OCI-LY7 (cell line): Measurements from ENCODE around the gene GSK3B. TPM values are rescaled to one million over a fixed set of nuclear protein-coding genes. Genes with fewer than 3 reads are reported as not detected.

Experiments used
- BruUV-seq: library from RNA; stranded (reverse); fragments of 400-500 nt; replicated peaks from 2 replicates; lab custom pipeline; 2021; lab: Mats Ljungman, UMichigan
- CTCF ChIA-PET: fragments of 300-600 bp; sonication (Branson Sonifier 250); formaldehyde crosslinking; loops from one replicate; lab custom pipeline; 2022; ENCODE audit warnings: antibody characterized with exemption; ENCODE audit not compliant: unreplicated experiment; lab: Charles Lee
- POLR2A ChIA-PET: fragments of 300-600 bp; sonication (Branson Sonifier 250); formaldehyde crosslinking; loops from one replicate; lab custom pipeline; 2022; ENCODE audit warnings: antibody characterized with exemption; lab: Charles Lee
- DNase-seq: peaks from one replicate; pipeline ENCODE4 v3.0.0-alpha.2; 2015; ENCODE audit warnings: low spot score
- H2AFZ ChIP-seq: fragments of 200-600 bp; sonication (generic), shearing (Covaris generic); 2 replicates; pipeline ENCODE4 v1.6.1; 2014; ENCODE audit warnings: mild to moderate bottlenecking, antibody characterized with exemption, low read length, moderate library complexity
- H3K27ac ChIP-seq: fragments of 200-600 bp; sonication (generic); 2 replicates; pipeline ENCODE4 v1.5.1; 2014; ENCODE audit warnings: mixed run types, low read depth, mild to moderate bottlenecking, moderate library complexity, low read length, inconsistent platforms; ENCODE audit not compliant: poor library complexity, severe bottlenecking
- H3K36me3 ChIP-seq: fragments of 200-600 bp; sonication (generic); 2 replicates; pipeline ENCODE4 v1.6.1; 2014; ENCODE audit warnings: mild to moderate bottlenecking, antibody characterized with exemption, low read length, moderate library complexity, mixed read lengths; ENCODE audit not compliant: insufficient read depth
- H3K4me1 ChIP-seq: fragments of 200-600 bp; sonication (generic); 2 replicates; pipeline ENCODE4 v1.5.1; 2014; ENCODE audit warnings: mild to moderate bottlenecking, low read length; ENCODE audit not compliant: insufficient read depth, poor library complexity, severe bottlenecking
- H3K4me2 ChIP-seq: fragments of 200-600 bp; sonication (generic); 2 replicates; pipeline ENCODE4 v1.6.1; 2014; ENCODE audit warnings: mild to moderate bottlenecking, low read length
- H3K4me3 ChIP-seq: fragments of 200-600 bp; sonication (generic); 2 replicates; pipeline ENCODE4 v1.5.1; 2014; ENCODE audit warnings: mild to moderate bottlenecking, low read depth, low read length; ENCODE audit not compliant: poor library complexity, severe bottlenecking
- H3K79me2 ChIP-seq: fragments of 200-600 bp; sonication (generic); 2 replicates; pipeline ENCODE4 v1.6.1; 2016; ENCODE audit warnings: low read depth, mild to moderate bottlenecking, low read length, moderate library complexity, mixed read lengths; ENCODE audit not compliant: insufficient read depth
- H3K9me2 ChIP-seq: fragments of 200-600 bp; sonication (generic); 2 replicates; pipeline ENCODE4 v1.6.1; 2016; ENCODE audit warnings: mild to moderate bottlenecking, low read length, mixed read lengths; ENCODE audit not compliant: insufficient read depth
- H3K9me3 ChIP-seq: fragments of 200-600 bp; sonication (generic); 2 replicates; pipeline ENCODE4 v1.6.1; 2014; ENCODE audit warnings: mild to moderate bottlenecking, mixed run types, low read length, mixed read lengths
- H4K20me1 ChIP-seq: fragments of 200-600 bp; sonication (generic); 2 replicates; pipeline ENCODE4 v1.6.1; 2014; ENCODE audit warnings: mild to moderate bottlenecking, antibody characterized with exemption, low read length, moderate library complexity, mixed read lengths; ENCODE audit not compliant: insufficient read depth
- EZH2phosphoT487 ChIP-seq: fragments of 200-600 bp; sonication (generic); IDR thresholded peaks from 2 replicates; pipeline ENCODE4 v1.6.1; 2018; ENCODE audit warnings: low read depth, borderline replicate concordance, mild to moderate bottlenecking, mixed run types, antibody characterized with exemption, low read length, moderate library complexity, mixed read lengths
- intact Hi-C: fragments of 100-400 bp; cut with micrococcal nuclease; formaldehyde crosslinking; loops from one replicate; pipeline ENCODE4 v1.10.0; 2022; ENCODE audit not compliant: unreplicated experiment
- total RNA-seq, 2 experiments: library from RNA; depleted of rRNA in 1 of 2; stranded (reverse); fragments of >200 nt in 1 of 2; shearing (Covaris generic) in 1 of 2; gene quantifications; 2 replicates each; pipeline ENCODE4 v1.2.3, GENCODE V29; 2014 to 2022
- TF ChIP-seq, protein P1 (sequence below): fragments of 200-600 bp; sonication (generic); conservative IDR thresholded peaks from 2 replicates; pipeline ENCODE4 v1.5.1; 2014; ENCODE audit warnings: mild to moderate bottlenecking, antibody characterized with exemption, low read length, moderate library complexity, mixed read lengths

The GSK3B gene
- total RNA-seq, 2 experiments from 2014 or later, result 26.6 to 40.9 TPM

DNA sequence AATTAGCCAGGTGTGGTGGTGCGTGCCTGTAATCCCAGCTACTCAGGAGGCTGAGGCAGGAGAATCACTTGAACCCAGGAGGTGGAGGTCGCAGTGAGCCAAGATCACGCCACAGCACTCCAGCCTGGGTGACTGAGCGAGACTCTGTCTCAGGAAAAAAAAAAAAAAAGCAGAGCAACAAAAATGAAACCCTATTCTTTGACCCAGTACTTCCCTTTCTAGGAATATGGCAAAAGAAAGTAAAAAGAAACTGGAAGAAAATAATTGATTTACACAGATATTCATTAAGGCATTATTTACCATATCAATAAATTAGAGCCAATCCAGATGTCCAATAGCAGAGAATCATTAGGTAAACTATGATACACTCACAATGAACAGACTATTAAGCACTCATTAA lies 67.0 kb downstream of the GSK3B start:
- H3K9me3 ChIP-seq, result no peaks in the 10 kb centered on the region
- H3K4me2 ChIP-seq, result no peak overlapping the region
- no peaks in the 10 kb centered on the region for H3K4me1 ChIP-seq
- no peaks in the 10 kb centered on the region for H3K9me2 ChIP-seq
- H3K36me3 ChIP-seq, result no peaks in the 10 kb centered on the region
- peaks cover 63% of the 10 kb centered on the region for H3K79me2 ChIP-seq
- DNase-seq, result no peak
- intact Hi-C loops, result no loop called here
- no peak overlapping the region for H2AFZ ChIP-seq
- TF ChIP-seq EZH2phosphoT487, result no peak
- TF ChIP-seq, protein P1, sequence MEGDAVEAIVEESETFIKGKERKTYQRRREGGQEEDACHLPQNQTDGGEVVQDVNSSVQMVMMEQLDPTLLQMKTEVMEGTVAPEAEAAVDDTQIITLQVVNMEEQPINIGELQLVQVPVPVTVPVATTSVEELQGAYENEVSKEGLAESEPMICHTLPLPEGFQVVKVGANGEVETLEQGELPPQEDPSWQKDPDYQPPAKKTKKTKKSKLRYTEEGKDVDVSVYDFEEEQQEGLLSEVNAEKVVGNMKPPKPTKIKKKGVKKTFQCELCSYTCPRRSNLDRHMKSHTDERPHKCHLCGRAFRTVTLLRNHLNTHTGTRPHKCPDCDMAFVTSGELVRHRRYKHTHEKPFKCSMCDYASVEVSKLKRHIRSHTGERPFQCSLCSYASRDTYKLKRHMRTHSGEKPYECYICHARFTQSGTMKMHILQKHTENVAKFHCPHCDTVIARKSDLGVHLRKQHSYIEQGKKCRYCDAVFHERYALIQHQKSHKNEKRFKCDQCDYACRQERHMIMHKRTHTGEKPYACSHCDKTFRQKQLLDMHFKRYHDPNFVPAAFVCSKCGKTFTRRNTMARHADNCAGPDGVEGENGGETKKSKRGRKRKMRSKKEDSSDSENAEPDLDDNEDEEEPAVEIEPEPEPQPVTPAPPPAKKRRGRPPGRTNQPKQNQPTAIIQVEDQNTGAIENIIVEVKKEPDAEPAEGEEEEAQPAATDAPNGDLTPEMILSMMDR, result no peak
- H4K20me1 ChIP-seq, result no peaks in the 10 kb centered on the region; the same call in 1 of the 2 replicates
- no TSS peak for BruUV-seq
- H3K27ac ChIP-seq, result no peak overlapping the region
- ChIA-PET POLR2A (no interaction called here), CTCF (no interaction called here)
- H3K4me3 ChIP-seq, result no peak overlapping the region

DNA sequence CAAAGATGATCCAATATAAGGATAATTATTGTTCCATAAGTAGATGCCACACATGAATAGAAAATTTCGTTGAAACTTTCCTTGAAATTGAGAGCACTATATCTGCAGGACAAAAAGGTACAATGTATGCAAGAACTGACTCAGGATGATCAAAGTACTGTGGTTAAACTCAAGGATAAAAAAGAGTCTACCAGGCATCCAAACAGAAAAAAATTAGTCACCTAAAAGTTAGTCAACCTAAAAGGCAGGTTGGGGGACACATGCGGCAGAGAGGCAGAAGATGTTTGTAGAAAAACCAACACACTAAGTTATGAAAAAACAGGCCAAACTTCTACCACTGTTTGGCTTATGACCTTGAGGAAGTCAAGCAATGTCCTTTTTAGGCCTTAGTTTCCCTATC lies 68.7 kb downstream of the GSK3B start:
- Histone ChIP-seq H3K27ac (no peak overlapping the region), H3K36me3 (no peaks in the 10 kb centered on the region; the same call in 1 of the 2 replicates), H3K4me3 (no peak overlapping the region), H2AFZ (no peak overlapping the region), H3K79me2 (peaks cover 52% of the 10 kb centered on the region), H3K9me2 (no peaks in the 10 kb centered on the region), H3K9me3 (no peaks in the 10 kb centered on the region), H3K4me1 (no peaks in the 10 kb centered on the region), H3K4me2 (no peak overlapping the region), H4K20me1 (peaks cover 4% of the 10 kb centered on the region)
- BruUV-seq, result no TSS peak
- intact Hi-C loops, result no loop called here
- CTCF ChIA-PET, result no interaction called here
- TF ChIP-seq EZH2phosphoT487, result no peak
- POLR2A ChIA-PET, result no interaction called here
- no peak for DNase-seq

DNA sequence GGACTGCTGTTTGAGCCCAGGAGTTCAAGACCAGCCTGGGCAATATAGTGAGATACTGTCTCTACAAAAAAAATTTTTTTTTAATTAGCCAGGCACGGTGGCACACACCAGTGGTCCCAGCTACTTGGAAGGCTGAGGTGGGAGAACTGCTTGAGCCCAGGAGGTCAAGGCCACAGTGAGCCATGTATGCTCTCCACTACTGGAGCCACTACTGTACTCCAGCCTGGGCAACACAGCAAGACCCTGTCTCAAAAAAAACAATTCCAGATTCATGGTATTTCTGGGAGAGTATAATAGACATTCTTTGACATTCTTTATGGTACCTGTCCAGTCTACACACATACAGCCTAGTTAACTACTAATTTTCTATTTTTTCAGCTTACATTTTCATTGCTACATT lies 70.1 kb downstream of the GSK3B start:
- DNase-seq, result no peak
- TF ChIP-seq EZH2phosphoT487, result no peak
- TF ChIP-seq, protein P1, result no peak
- no peak overlapping the region for H3K4me3 ChIP-seq
- no peak overlapping the region for H3K4me2 ChIP-seq
- H3K79me2 ChIP-seq, result peaks cover 60% of the 10 kb centered on the region
- H3K9me3 ChIP-seq, result no peaks in the 10 kb centered on the region
- H3K36me3 ChIP-seq, result no peaks in the 10 kb centered on the region; the same call in 1 of the 2 replicates
- H4K20me1 ChIP-seq, result peaks cover 10% of the 10 kb centered on the region
- CTCF ChIA-PET, result no interaction called here
- POLR2A ChIA-PET, result no interaction called here
- intact Hi-C loops, result no loop called here
- no TSS peak for BruUV-seq
- H2AFZ ChIP-seq, result no peak overlapping the region
- H3K4me1 ChIP-seq, result no peaks in the 10 kb centered on the region
- no peaks in the 10 kb centered on the region for H3K9me2 ChIP-seq
- no peak overlapping the region for H3K27ac ChIP-seq
